GM18867 (cell line): ENCODE data around the gene TMEM95.

Source experiments
- ATAC-seq: cut with Tn5 transposase; IDR thresholded peaks from one replicate; pipeline ENCODE4 v1.9.1; 2021; ENCODE audit warnings: mild to moderate bottlenecking, moderate library complexity; ENCODE audit not compliant: unreplicated experiment

TMEM95 gene

GRCh38 chr17:7355053-7355452 is at the start of gene TMEM95:
TMEM95 (plus strand) TSS chr17:7355156; CDS start chr17:7355205, 49 bp downstream.
- no peak for ATAC-seq

- peak; percentile 69 for ATAC-seq
These were observed 47.9 kb upstream of the TMEM95 start, which contains the start of gene EIF5A for GRCh38 chr17:7306911-7307685. EIF5A (plus strand) TSS chr17:7307628; CDS start chr17:7309636, 2,008 bp downstream.

- peak; percentile 4 for ATAC-seq
These were observed 47.0 kb upstream of the TMEM95 start for GRCh38 chr17:7307686-7308624.

- peak; percentile 23 for ATAC-seq
These were observed 46.1 kb upstream of the TMEM95 start for GRCh38 chr17:7308625-7309433.

GRCh38 chr17:7309628-7310027 is 45.3 kb upstream of the TMEM95 start:
- no peak for ATAC-seq

- no peak for ATAC-seq
These were observed 43.7 kb upstream of the TMEM95 start for GRCh38 chr17:7311110-7311705.

GRCh38 chr17:7312432-7313087 is 42.4 kb upstream of the TMEM95 start:
- no peak for ATAC-seq

- ATAC-seq: no peak
These were observed 41.7 kb upstream of the TMEM95 start for GRCh38 chr17:7313088-7313889.

- no peak for ATAC-seq
These were observed 40.9 kb upstream of the TMEM95 start for GRCh38 chr17:7313890-7314718.

- ATAC-seq: peak; percentile 74
These were observed 40.0 kb upstream of the TMEM95 start, which contains the start of gene GPS2 for GRCh38 chr17:7314719-7315569. GPS2 (minus strand) TSS chr17:7315360; CDS start chr17:7315052, 308 bp downstream.

GRCh38 chr17:7315570-7316235 is 39.3 kb upstream of the TMEM95 start:
- ATAC-seq: no peak

GRCh38 chr17:7317161-7317803 is 37.7 kb upstream of the TMEM95 start:
- no peak for ATAC-seq

GRCh38 chr17:7318121-7318860 is 36.7 kb upstream of the TMEM95 start:
- no peak for ATAC-seq

GRCh38 chr17:7321466-7321865 is 33.5 kb upstream of the TMEM95 start:
- no peak for ATAC-seq

- no peak for ATAC-seq
These were observed 32.3 kb upstream of the TMEM95 start for GRCh38 chr17:7322520-7323194.
